Kidney glomerular epithelial cell (primary cell): ENCODE data around the gene SARS1.
"Not testable (repeated sequence)": the region's sequence is repeated elsewhere in the genome, so short reads cannot be mapped to it uniquely, and the experiment has no call there.

Experiments used
- DNase-seq: peaks from one replicate; lab custom pipeline; 2025; lab: John Stamatoyannopoulos, UW

The SARS1 gene

GRCh38 chr1:109213824-109214693 lies at the start of gene SARS1:
Gene SARS1 (plus strand): TSS chr1:109213918. CDS start chr1:109213993, 75 bp downstream.
- peak; percentile 73 for DNase-seq

GRCh38 chr1:109164538-109164937 lies 49.2 kb upstream of the SARS1 start:
- DNase-seq: no peak

- DNase-seq: no peak
Measured at GRCh38 chr1:109167001-109167506, 46.7 kb upstream of the SARS1 start.

- no peak for DNase-seq
Measured at GRCh38 chr1:109170035-109170764, 43.5 kb upstream of the SARS1 start.

GRCh38 chr1:109171646-109172045 lies 42.1 kb upstream of the SARS1 start:
- no peak for DNase-seq

GRCh38 chr1:109176349-109176748 lies 37.4 kb upstream of the SARS1 start:
- not testable (repeated sequence) for DNase-seq

- DNase-seq: not testable (repeated sequence)
Measured at GRCh38 chr1:109180715-109181084, 33.0 kb upstream of the SARS1 start.

GRCh38 chr1:109181085-109181806 lies 32.5 kb upstream of the SARS1 start:
- peak; percentile 85 for DNase-seq

GRCh38 chr1:109181807-109182163 lies 31.9 kb upstream of the SARS1 start:
- no peak for DNase-seq

- DNase-seq: no peak
Measured at GRCh38 chr1:109183058-109183738, 30.5 kb upstream of the SARS1 start.

- DNase-seq: no peak
Measured at GRCh38 chr1:109184687-109185086, 29.0 kb upstream of the SARS1 start.

GRCh38 chr1:109185357-109185756 lies 28.4 kb upstream of the SARS1 start:
- DNase-seq: no peak

- DNase-seq: no peak
Measured at GRCh38 chr1:109185990-109186732, 27.6 kb upstream of the SARS1 start.

GRCh38 chr1:109186733-109187086 lies 27.0 kb upstream of the SARS1 start:
- DNase-seq: no peak

GRCh38 chr1:109187127-109187526 lies 26.6 kb upstream of the SARS1 start:
- no peak for DNase-seq

GRCh38 chr1:109188200-109188599 lies 25.5 kb upstream of the SARS1 start:
- no peak for DNase-seq

GRCh38 chr1:109188781-109189180 lies 24.9 kb upstream of the SARS1 start:
- DNase-seq: no peak

- DNase-seq: no peak
Measured at GRCh38 chr1:109190189-109190588, 23.5 kb upstream of the SARS1 start.

- no peak for DNase-seq
Measured at GRCh38 chr1:109191377-109191776, 22.3 kb upstream of the SARS1 start.

GRCh38 chr1:109191891-109192290 lies 21.8 kb upstream of the SARS1 start:
- no peak for DNase-seq

GRCh38 chr1:109192433-109192832 lies 21.3 kb upstream of the SARS1 start:
- no peak for DNase-seq
